NCI-H146 treated with DMSO at 0.1 percent for 48 hours (cell line): ENCODE data around the gene STEAP3.

Experiments
- DNase-seq: peaks from one replicate; lab custom pipeline; 2025; ENCODE audit not compliant: unreplicated experiment; lab: John Stamatoyannopoulos, UW

Gene STEAP3

GRCh38 chr2:119197529-119198239 is 25.9 kb upstream of the STEAP3 start:
- DNase-seq: no peak

GRCh38 chr2:119198240-119198840 is 25.3 kb upstream of the STEAP3 start:
- peak; percentile 26 for DNase-seq

- no peak for DNase-seq
These were observed 21.8 kb upstream of the STEAP3 start for GRCh38 chr2:119201815-119202214.

DNA sequence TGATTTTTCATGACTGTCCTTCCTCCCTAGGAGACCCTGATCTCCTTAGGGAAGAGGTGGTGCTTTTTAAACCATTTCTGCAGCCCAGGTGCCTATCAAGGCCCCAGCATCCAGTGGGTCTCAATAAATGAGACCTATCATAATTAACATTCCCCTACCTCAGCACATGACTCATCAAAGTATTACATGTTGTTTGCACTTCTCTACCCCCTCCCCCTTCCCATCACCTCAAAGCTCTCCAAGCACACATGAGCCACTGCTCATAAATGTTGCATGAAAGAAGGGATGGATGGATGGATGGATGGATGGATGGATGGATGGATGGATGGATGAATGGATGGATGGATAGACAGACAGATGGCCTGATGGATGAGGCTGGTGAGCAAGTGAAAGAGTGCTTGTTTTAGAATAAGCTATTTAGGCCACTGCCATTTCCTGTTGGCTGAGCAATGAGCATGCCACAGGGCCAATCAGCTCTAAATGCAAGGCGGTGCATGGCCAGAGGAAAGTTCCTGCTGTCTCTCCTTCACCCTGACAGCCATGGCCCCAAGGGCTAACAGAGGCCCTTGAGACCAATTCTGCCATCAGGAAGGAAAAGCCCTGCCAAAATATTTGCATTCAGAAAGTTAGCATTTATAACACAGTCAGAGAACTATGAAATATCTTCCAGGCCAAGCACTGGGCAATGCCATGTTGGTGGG is 20.9 kb upstream of the STEAP3 start:
- DNase-seq: peak; percentile 15

DNA sequence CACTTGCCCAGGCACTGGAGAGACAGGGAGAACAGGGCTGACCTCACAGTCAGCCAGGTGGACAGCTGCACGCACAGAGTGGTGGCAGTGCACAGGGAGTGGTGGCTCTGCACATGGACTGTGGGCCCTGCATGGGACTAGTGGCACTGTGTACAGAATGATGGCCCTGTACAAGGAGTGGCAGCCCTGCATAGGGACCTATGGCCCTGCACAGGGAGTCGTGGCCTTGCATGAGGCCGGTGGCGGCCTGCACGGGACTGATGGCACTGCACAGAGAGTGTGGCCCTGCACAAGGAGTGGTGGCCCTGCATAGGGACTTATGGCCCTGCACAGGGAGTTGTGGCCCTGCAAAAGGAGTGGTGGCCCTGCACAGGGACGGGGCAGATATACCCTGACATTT is 19.1 kb upstream of the STEAP3 start:
- no peak for DNase-seq

GRCh38 chr2:119205001-119205706 is 18.5 kb upstream of the STEAP3 start:
- no peak for DNase-seq

DNA sequence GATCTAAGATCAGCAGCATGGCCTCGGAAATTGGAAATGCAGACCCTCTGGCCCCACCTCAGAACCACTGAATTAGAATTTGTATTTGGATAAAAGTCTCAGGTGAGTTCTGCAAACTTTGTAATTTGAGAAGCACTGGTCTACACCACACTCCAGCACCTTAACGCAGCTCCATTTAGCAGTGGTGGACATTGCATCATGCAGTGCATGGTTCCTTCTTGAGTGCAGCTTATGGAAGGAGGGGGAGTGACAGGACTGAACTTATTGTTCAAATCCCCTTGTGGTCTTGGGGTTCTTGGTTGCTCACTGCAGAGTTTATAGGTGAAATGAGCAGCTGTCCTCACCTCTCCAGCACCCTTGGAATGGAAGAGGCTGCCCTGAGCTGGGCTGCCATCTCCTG is 17.4 kb upstream of the STEAP3 start:
- no peak for DNase-seq

GRCh38 chr2:119207447-119207846 is 16.2 kb upstream of the STEAP3 start:
- DNase-seq: no peak

- DNase-seq: peak; percentile 25
These were observed 14.8 kb upstream of the STEAP3 start for GRCh38 chr2:119208791-119209203.

DNA sequence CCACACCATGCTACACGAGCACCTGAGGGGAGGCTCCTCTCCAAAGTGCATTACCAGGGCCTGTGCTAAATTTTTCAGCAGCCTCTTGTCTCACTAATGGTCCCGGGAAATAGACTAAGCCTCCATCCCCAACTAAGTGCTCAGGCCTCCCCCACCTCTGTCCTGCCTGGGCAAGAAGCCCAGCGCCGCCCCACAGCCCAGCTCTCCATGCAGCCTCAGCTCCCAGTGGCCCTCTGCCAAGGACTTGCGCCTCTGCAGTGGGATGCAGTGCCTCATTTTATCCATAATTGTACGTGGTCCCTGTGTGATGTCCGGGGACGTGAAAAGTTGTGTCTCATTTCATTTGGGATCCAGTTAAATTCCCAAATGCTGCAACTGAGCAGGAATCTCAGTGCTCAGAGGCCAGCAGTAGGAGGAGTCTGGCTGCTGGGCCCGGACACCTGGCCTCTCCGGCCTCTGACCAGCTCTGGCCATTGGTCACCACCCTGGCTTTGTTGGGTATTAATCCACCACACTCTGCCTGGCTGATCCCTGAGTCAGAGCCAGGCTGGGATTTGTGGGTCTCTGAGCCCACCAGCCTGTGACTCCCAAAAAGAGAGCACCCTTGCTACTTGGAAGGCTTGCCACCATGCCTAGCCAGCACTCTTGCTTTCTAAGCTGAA is 11.4 kb upstream of the STEAP3 start:
- DNase-seq: no peak

DNA sequence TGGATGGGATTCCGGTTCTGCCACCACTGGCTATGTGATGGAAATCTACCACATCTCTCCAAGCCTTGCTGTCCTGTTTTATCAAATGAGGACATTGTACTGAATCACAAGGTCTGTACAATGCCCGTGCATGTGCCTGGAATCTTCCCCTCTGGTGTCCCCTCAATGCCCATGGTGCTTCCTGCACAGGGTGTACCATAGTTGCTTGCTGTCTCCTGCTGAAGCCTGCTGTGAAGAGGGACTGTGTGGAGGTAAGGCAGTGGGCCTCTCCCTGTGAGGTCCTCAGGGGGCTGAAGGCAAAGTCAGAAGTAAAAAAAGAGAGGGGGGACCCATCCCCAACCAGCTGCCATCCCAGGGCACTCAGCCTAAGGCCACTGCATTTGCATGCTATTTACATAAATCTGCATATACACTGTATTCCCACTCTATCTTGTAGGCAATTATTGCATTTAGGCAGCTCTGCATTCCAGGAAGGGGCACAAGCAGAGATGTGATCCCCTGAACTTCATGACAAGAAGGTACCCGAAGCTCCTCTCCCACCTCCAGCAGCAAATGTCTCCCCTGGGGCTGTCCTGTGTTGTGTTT is 9.1 kb upstream of the STEAP3 start:
- DNase-seq: no peak

DNA sequence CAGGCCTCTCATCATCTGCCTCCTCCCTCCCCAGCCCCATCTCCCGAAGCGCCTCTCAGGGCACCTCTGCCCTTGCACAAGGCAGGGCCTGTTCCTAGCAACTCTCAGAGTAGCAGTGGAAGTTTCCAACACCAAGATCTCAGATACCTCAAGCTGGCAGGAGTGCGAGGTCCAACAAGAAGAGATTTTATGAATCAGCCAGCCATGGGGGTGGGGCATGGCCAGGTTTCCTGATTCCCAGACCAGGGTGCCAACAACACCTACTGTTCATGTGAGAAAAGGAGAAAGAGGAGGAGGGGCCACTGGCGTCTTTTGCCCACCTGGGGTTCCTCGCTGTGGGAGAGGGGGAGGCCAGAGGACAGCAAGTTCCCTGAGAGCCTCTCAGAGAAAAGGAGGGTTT is 6.6 kb upstream of the STEAP3 start:
- DNase-seq: no peak

GRCh38 chr2:119218478-119219064 is 5.1 kb upstream of the STEAP3 start:
- peak; percentile 97 for DNase-seq

- no peak for DNase-seq
These were observed 3.8 kb upstream of the STEAP3 start for GRCh38 chr2:119219873-119220272.

GRCh38 chr2:119220720-119221301 is 2.8 kb upstream of the STEAP3 start:
- DNase-seq: no peak

DNA sequence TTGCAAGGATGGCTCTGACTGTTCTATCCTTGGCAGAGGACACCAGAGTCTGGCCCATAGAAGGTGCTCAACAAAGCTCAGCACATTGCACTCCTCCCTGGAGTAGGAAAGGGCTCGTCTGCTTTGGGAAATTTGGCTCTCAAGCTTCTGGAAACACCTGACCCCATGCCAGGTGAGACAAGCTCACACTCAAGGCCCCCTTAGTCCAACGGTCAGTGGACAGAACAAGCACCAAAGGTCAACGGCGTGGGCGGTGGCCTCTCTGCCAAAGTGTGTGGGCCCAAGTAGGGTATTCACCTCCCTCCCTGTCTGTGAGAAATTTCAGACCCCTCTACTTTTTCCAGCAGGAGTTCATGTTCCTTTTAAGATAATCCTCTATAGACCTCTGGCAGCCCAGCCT is 2.0 kb upstream of the STEAP3 start:
- DNase-seq: no peak

GRCh38 chr2:119222213-119222612 is 1.4 kb upstream of the STEAP3 start:
- DNase-seq: no peak

- DNase-seq: no peak
These were observed 642 bp upstream of the STEAP3 start for GRCh38 chr2:119222863-119223520.

DNA sequence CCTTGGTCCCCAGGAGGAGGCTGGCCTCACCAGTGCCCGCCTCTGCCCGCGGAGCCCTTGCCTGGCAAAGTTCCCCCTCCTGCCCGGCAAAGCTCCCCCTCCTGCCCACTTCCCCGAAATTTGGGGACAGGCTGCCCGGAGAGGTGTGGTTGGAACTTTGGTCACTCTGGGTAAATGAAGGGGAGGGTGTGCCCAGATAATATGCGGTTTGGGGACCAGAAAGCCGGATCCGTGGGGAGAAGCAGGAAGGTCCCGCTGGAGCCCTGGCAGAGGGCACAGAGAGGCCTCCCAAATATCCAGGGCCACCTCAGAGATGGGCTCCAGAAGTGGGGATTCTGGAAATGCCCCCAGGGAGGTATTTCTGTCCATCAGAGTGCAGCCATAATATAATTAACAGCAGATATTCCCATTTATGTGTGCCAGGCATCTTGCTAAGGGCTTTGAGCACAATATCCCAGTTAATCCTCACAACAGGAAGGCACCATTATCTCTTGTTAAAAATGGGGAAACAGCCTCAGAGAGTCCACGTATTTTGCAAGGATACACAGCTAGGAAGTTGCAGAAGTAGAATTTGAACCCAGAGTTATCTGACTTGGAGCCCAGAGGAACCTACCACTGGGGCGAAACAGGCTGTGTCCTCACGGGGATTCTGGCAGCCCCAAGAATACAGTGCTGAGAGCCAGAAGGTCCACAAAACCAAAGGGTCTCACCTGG is 914 bp downstream of the STEAP3 start:
- no peak for DNase-seq
